A673 (cell line): Measurements from ENCODE around the gene APBB2. TPM values are rescaled to one million over a fixed set of nuclear protein-coding genes. Genes with fewer than 3 reads are reported as not detected.

Experiments
- BruUV-seq: library from RNA; stranded (reverse); fragments of 400-500 nt; replicated peaks from 2 replicates; lab custom pipeline; 2021; lab: Mats Ljungman, UMichigan
- CTCF ChIA-PET: fragments of 300-600 bp; sonication (Branson Sonifier 250); formaldehyde crosslinking; loops from one replicate; lab custom pipeline; 2022; ENCODE audit warnings: antibody characterized with exemption; lab: Charles Lee
- POLR2A ChIA-PET: fragments of 300-600 bp; sonication (Branson Sonifier 250); formaldehyde crosslinking; loops from one replicate; lab custom pipeline; 2022; ENCODE audit warnings: antibody characterized with exemption; ENCODE audit not compliant: low non-redundant PET; lab: Charles Lee
- DNase-seq: peaks from one replicate; pipeline ENCODE4 v3.0.0-alpha.2; 2015; ENCODE audit warnings: low spot score
- H3K27ac ChIP-seq: fragments of 200-600 bp; sonication (generic); 2 replicates; pipeline ENCODE4 v1.5.1; 2016; ENCODE audit warnings: mixed run types, low read depth, mild to moderate bottlenecking, mixed read lengths, antibody characterized with exemption, low read length; ENCODE audit not compliant: poor library complexity, severe bottlenecking
- H3K27me3 ChIP-seq: fragments of 200-600 bp; sonication (generic); replicated peaks from 2 replicates; pipeline ENCODE4 v1.6.1; 2017; ENCODE audit warnings: mixed run types, low read depth, mild to moderate bottlenecking, mixed read lengths, antibody characterized with exemption, low read length; ENCODE audit not compliant: insufficient read depth, poor library complexity
- H3K36me3 ChIP-seq: fragments of 200-600 bp; sonication (generic); 2 replicates; pipeline ENCODE4 v1.6.1; 2016; ENCODE audit warnings: mixed run types, mild to moderate bottlenecking, mixed read lengths, antibody characterized with exemption, low read length; ENCODE audit not compliant: insufficient read depth, poor library complexity, severe bottlenecking
- H3K4me1 ChIP-seq: fragments of 200-600 bp; sonication (generic); 2 replicates; pipeline ENCODE4 v1.6.1; 2017; ENCODE audit warnings: mixed run types, mild to moderate bottlenecking, mixed read lengths, antibody characterized with exemption, low read length; ENCODE audit not compliant: insufficient read depth, poor library complexity, severe bottlenecking
- H3K4me3 ChIP-seq: fragments of 200-600 bp; sonication (generic); 2 replicates; pipeline ENCODE4 v1.5.1; 2016; ENCODE audit warnings: low read depth, mixed run types, mild to moderate bottlenecking, mixed read lengths, low read length; ENCODE audit not compliant: poor library complexity, severe bottlenecking
- H3K9me3 ChIP-seq: fragments of 200-600 bp; sonication (generic); 2 replicates; pipeline ENCODE4 v1.6.1; 2016; ENCODE audit warnings: mixed run types, low read depth, mild to moderate bottlenecking, mixed read lengths, antibody characterized with exemption, low read length; ENCODE audit not compliant: poor library complexity, severe bottlenecking
- CTCF ChIP-seq: fragments of 300-800, 200-600 bp; sonication (generic); conservative IDR thresholded peaks from 2 replicates; pipeline ENCODE4 v1.5.1; 2017; ENCODE audit warnings: low read depth, mild to moderate bottlenecking, antibody characterized with exemption, low read length, moderate library complexity, mixed read lengths
- EZH2 ChIP-seq: fragments of 200-600 bp; sonication (generic); IDR thresholded peaks from 2 replicates; pipeline ENCODE4 v1.6.1; 2017; ENCODE audit warnings: borderline replicate concordance, low read depth, mild to moderate bottlenecking, mixed read lengths, antibody characterized with exemption, low read length; ENCODE audit not compliant: poor library complexity, severe bottlenecking
- intact Hi-C: fragments of 100-400 bp; cut with micrococcal nuclease; formaldehyde crosslinking; loops from one replicate; pipeline ENCODE4 v1.10.0; 2022; ENCODE audit not compliant: unreplicated experiment
- total RNA-seq: library from RNA; stranded (reverse); gene quantifications from 2 replicates; pipeline ENCODE4 v1.2.3, GENCODE V29; 2021

APBB2 gene
- total RNA-seq, 1 experiment from 2014 or later: 10.3 TPM

GRCh38 chr4:41058426-41058825, 155.9 kb downstream of the APBB2 start:
- BruUV-seq: no TSS peak
- intact Hi-C loops: no loop called here
- no peak for TF ChIP-seq CTCF
- no peak for TF ChIP-seq EZH2
- Histone ChIP-seq H3K4me3 (no peak overlapping the region), H3K4me1 (no peaks in the 10 kb centered on the region), H3K27ac (no peak overlapping the region), H3K9me3 (no peaks in the 10 kb centered on the region), H3K27me3 (no peaks in the 10 kb centered on the region), H3K36me3 (no peaks in the 10 kb centered on the region)
- no peak for DNase-seq
- POLR2A ChIA-PET: no interaction called here
- CTCF ChIA-PET: no interaction called here

- BruUV-seq: no TSS peak
- CTCF ChIA-PET: no interaction called here
- Histone ChIP-seq H3K27ac (no peak overlapping the region), H3K27me3 (no peaks in the 10 kb centered on the region), H3K36me3 (no peaks in the 10 kb centered on the region), H3K4me1 (no peaks in the 10 kb centered on the region), H3K9me3 (no peaks in the 10 kb centered on the region), H3K4me3 (no peak overlapping the region)
- intact Hi-C loops: no loop called here
- POLR2A ChIA-PET: no interaction called here
- no peak for TF ChIP-seq CTCF
- no peak for TF ChIP-seq EZH2
- DNase-seq: no peak
These were observed 156.9 kb downstream of the APBB2 start for GRCh38 chr4:41057467-41057866.

- Histone ChIP-seq H3K27ac (no peak overlapping the region), H3K9me3 (no peaks in the 10 kb centered on the region), H3K4me1 (no peaks in the 10 kb centered on the region), H3K27me3 (no peaks in the 10 kb centered on the region), H3K4me3 (no peak overlapping the region), H3K36me3 (no peaks in the 10 kb centered on the region)
- ChIA-PET CTCF (no interaction called here), POLR2A (no interaction called here)
- intact Hi-C loops: no loop called here
- TF ChIP-seq CTCF (no peak), EZH2 (no peak)
- no TSS peak for BruUV-seq
- no peak for DNase-seq
These were observed 162.1 kb downstream of the APBB2 start for GRCh38 chr4:41052287-41052686.
